Fibroblast of lung (primary cell): ENCODE results near the gene FAM47E. TPM values are rescaled to one million over a fixed set of nuclear protein-coding genes. Genes with fewer than 3 reads are reported as not detected.

Source experiments
- DNase-seq, 2 donors: peaks; one replicate each; pipeline versions ENCODE4 v3.0.0 to v3.0.0-alpha.2; 2010; ENCODE audit warnings: low read depth in 2 of 2
- H2AFZ ChIP-seq: 2 replicates; pipeline ENCODE4 v1.5.1; 2012; ENCODE audit warnings: low read length, control low read depth, inconsistent platforms
- H3K27ac ChIP-seq: 2 replicates; pipeline ENCODE4 v1.5.1; 2011; ENCODE audit warnings: low read length, control low read depth; ENCODE audit not compliant: insufficient read depth
- H3K27me3 ChIP-seq: 2 replicates; pipeline ENCODE4 v1.5.1; 2011; ENCODE audit warnings: mild to moderate bottlenecking, low read length; ENCODE audit not compliant: control insufficient read depth, insufficient read depth
- H3K36me3 ChIP-seq: 2 replicates; pipeline ENCODE4 v1.5.1; 2011; ENCODE audit warnings: low read length; ENCODE audit not compliant: control insufficient read depth, insufficient read depth
- H3K4me1 ChIP-seq: 2 replicates; pipeline ENCODE4 v1.5.1; 2011; ENCODE audit warnings: low read length; ENCODE audit not compliant: control insufficient read depth, insufficient read depth; ENCODE audit errors: extremely low read depth
- H3K4me2 ChIP-seq: 2 replicates; pipeline ENCODE4 v1.5.1; 2011; ENCODE audit warnings: low read length, control low read depth; ENCODE audit not compliant: insufficient read depth; ENCODE audit errors: extremely low read depth
- H3K4me3 ChIP-seq, 4 experiments: fragments of 200-600 bp in 1 of 4; sonication (generic) in 1 of 4; replicated peaks in 1 of 4; 2 replicates each; pipeline ENCODE4 v1.5.1; 2011 to 2016; ENCODE audit warnings: low read length in 4 of 4, low read depth in 3 of 4, mild to moderate bottlenecking in 3 of 4, control low read depth in 2 of 4, inconsistent platforms in 1 of 4, mixed read lengths in 1 of 4; ENCODE audit not compliant: insufficient read depth in 1 of 4; ENCODE audit errors: control extremely low read depth in 1 of 4
- H3K79me2 ChIP-seq: 2 replicates; pipeline ENCODE4 v1.5.1; 2012; ENCODE audit warnings: mild to moderate bottlenecking, low read length, inconsistent platforms; ENCODE audit not compliant: control insufficient read depth, insufficient read depth
- H3K9ac ChIP-seq: 2 replicates; pipeline ENCODE4 v1.5.1; 2011; ENCODE audit warnings: mild to moderate bottlenecking, low read length, control low read depth; ENCODE audit not compliant: insufficient read depth
- H3K9me3 ChIP-seq: 2 replicates; pipeline ENCODE4 v1.5.1; 2012; ENCODE audit warnings: low read depth, low read length; ENCODE audit not compliant: control insufficient read depth, insufficient read depth
- H4K20me1 ChIP-seq: 2 replicates; pipeline ENCODE4 v1.5.1; 2011; ENCODE audit warnings: low read length; ENCODE audit not compliant: control insufficient read depth, insufficient read depth; ENCODE audit errors: extremely low read depth
- CTCF ChIP-seq, 2 donors: IDR thresholded peaks in 1 of 2; conservative IDR thresholded peaks in 1 of 2; 1 replicate in 1 of 2; 2 replicates in 1 of 2; pipeline ENCODE4 v1.5.1; 2011 to 2012; ENCODE audit warnings: low read length in 2 of 2, control low read depth in 1 of 2, inconsistent platforms in 1 of 2, low read depth in 1 of 2, mild to moderate bottlenecking in 1 of 2
- EZH2 ChIP-seq: IDR thresholded peaks from 2 replicates; pipeline ENCODE4 v1.5.1; 2012; ENCODE audit warnings: low read length, control low read depth, mild to moderate bottlenecking; ENCODE audit errors: missing control alignments
- polyA plus RNA-seq, 2 donors: library from polyadenylated mRNA; depleted of rRNA in 1 of 2; stranded (reverse) in 1 of 2; unstranded in 1 of 2; fragments of >200 nt; gene quantifications; 2 replicates each; pipeline ENCODE4 v1.2.1, GENCODE V29; 2011 to 2012; ENCODE audit warnings: missing spikeins in 1 of 2
- total RNA-seq: library from RNA; depleted of rRNA; stranded (reverse); fragments of >200 nt; gene quantifications from 2 replicates; pipeline ENCODE4 v1.2.1, GENCODE V29; 2014

Gene FAM47E
- total and polyA plus RNA-seq, 2 donors (not counting 1 experiment from before 2014, with no cell fraction given), result 0.12 to 0.99 TPM

- H3K79me2 ChIP-seq, result no peaks in the 10 kb centered on the region
- H2AFZ ChIP-seq, result no peak overlapping the region
- no peaks in the 10 kb centered on the region for H3K27me3 ChIP-seq
- DNase-seq, result no peak
- no peak overlapping the region for H3K4me3 ChIP-seq
- no peak overlapping the region for H3K4me2 ChIP-seq
- no peaks in the 10 kb centered on the region for H3K4me1 ChIP-seq
- H3K27ac ChIP-seq, result no peak overlapping the region
- H3K36me3 ChIP-seq, result no peaks in the 10 kb centered on the region
- no peaks in the 10 kb centered on the region for H4K20me1 ChIP-seq
- TF ChIP-seq CTCF (conservative IDR thresholded peaks at IDR 0.05 in 1 of 2, IDR thresholded peaks at IDR 0.05 in 1 of 2; ENCODE audit: low read depth in 1 of 2, low read length in 2 of 2) (no peak), EZH2 (no peak)
- no peaks in the 10 kb centered on the region for H3K9me3 ChIP-seq
- H3K9ac ChIP-seq, result no peak overlapping the region
Measured at GRCh38 chr4:76325072-76325471, 73.6 kb downstream of the FAM47E start.

- no peaks in the 10 kb centered on the region for H3K4me1 ChIP-seq
- H3K9ac ChIP-seq, result no peak overlapping the region
- no peaks in the 10 kb centered on the region for H3K9me3 ChIP-seq
- H3K27me3 ChIP-seq, result no peaks in the 10 kb centered on the region
- DNase-seq, result no peak
- no peak overlapping the region for H3K4me3 ChIP-seq
- TF ChIP-seq EZH2 (no peak), CTCF (conservative IDR thresholded peaks at IDR 0.05 in 1 of 2, IDR thresholded peaks at IDR 0.05 in 1 of 2; ENCODE audit: low read depth in 1 of 2, low read length in 2 of 2) (no peak)
- no peaks in the 10 kb centered on the region for H4K20me1 ChIP-seq
- H3K27ac ChIP-seq, result no peak overlapping the region
- no peak overlapping the region for H3K4me2 ChIP-seq
- no peaks in the 10 kb centered on the region for H3K36me3 ChIP-seq
- H3K79me2 ChIP-seq, result no peaks in the 10 kb centered on the region
- no peak overlapping the region for H2AFZ ChIP-seq
Measured at GRCh38 chr4:76326515-76326914, 75.0 kb downstream of the FAM47E start.

Other genes with a start within 250 kb of the FAM47E start
- not detected in 2 replicates for gene CXCL9, start 244.2 kb upstream of the FAM47E start, total RNA-seq
- not detected in 2 replicates for gene CXCL9, start 244.2 kb upstream of the FAM47E start, polyA plus RNA-seq
- gene CXCL10, start 228.2 kb upstream of the FAM47E start, total RNA-seq, result under 0.01 and 0.33 TPM in 2 replicates
- 0.07 TPM in 1 of 2 replicates, not detected in the other for gene CXCL10, start 228.2 kb upstream of the FAM47E start, polyA plus RNA-seq
- gene CXCL11, start 215.7 kb upstream of the FAM47E start, total RNA-seq, result not detected in 2 replicates
- gene CXCL11, start 215.7 kb upstream of the FAM47E start, polyA plus RNA-seq, result 0.03 TPM in 1 of 2 replicates, not detected in the other
- not detected in 2 replicates for gene ART3, start 177.0 kb upstream of the FAM47E start, total RNA-seq
- 0.27 TPM in 1 of 2 replicates, not detected in the other for gene ART3, start 177.0 kb upstream of the FAM47E start, polyA plus RNA-seq
- gene NUP54, start 103.3 kb upstream of the FAM47E start, total RNA-seq, result 55.5 and 70.6 TPM in 2 replicates
- 48.3 and 49.3 TPM in 2 replicates for gene NUP54, start 103.3 kb upstream of the FAM47E start, polyA plus RNA-seq
- 266 and 365 TPM in 2 replicates for gene SCARB2, start 37.9 kb upstream of the FAM47E start, total RNA-seq
- 149 and 195 TPM in 2 replicates for gene SCARB2, start 37.9 kb upstream of the FAM47E start, polyA plus RNA-seq
- 10.8 and 17.5 TPM in 2 replicates for gene STBD1, start 55.0 kb downstream of the FAM47E start, total RNA-seq
- gene STBD1, start 55.0 kb downstream of the FAM47E start, polyA plus RNA-seq, result 1.7 and 3.1 TPM in 2 replicates
- 1.3 and 1.5 TPM in 2 replicates for gene CCDC158, start 169.4 kb downstream of the FAM47E start, total RNA-seq
- 0.05 and 0.15 TPM in 2 replicates for gene CCDC158, start 169.4 kb downstream of the FAM47E start, polyA plus RNA-seq
- gene SHROOM3, start 183.5 kb downstream of the FAM47E start, total RNA-seq, result 11.0 and 23.9 TPM in 2 replicates
- gene SHROOM3, start 183.5 kb downstream of the FAM47E start, polyA plus RNA-seq, result 9.9 and 10.1 TPM in 2 replicates